Retina (tissue), 1 donor: ENCODE measurements around the gene S100B.
"Not testable (repeated sequence)": the region's sequence is repeated elsewhere in the genome, so short reads cannot be mapped to it uniquely, and the experiment has no call there.

Experiments used
- DNase-seq: peaks from one replicate; pipeline ENCODE4 v3.0.0-alpha.2; 2016

Gene S100B

GRCh38 chr21:46604975-46605766, at the start of gene S100B:
Gene S100B (minus strand): TSS chr21:46605082. CDS start chr21:46602415, 2,667 bp downstream.
- DNase-seq: peak; percentile 60

- no peak for DNase-seq
These were observed 46.2 kb upstream of the S100B start for GRCh38 chr21:46651121-46651520.

- no peak for DNase-seq
These were observed 45.7 kb upstream of the S100B start for GRCh38 chr21:46650476-46651098.

GRCh38 chr21:46649356-46649755, 44.5 kb upstream of the S100B start:
- DNase-seq: no peak

GRCh38 chr21:46648539-46648938, 43.7 kb upstream of the S100B start:
- no peak for DNase-seq

GRCh38 chr21:46646541-46647154, 41.8 kb upstream of the S100B start:
- no peak for DNase-seq

- DNase-seq: no peak
These were observed 41.0 kb upstream of the S100B start for GRCh38 chr21:46645840-46646239.

GRCh38 chr21:46643379-46644177, 38.7 kb upstream of the S100B start:
- no peak for DNase-seq

- DNase-seq: no peak
These were observed 36.8 kb upstream of the S100B start for GRCh38 chr21:46641656-46642055.

GRCh38 chr21:46639489-46640386, 34.9 kb upstream of the S100B start:
- no peak for DNase-seq

GRCh38 chr21:46637952-46638746, 33.3 kb upstream of the S100B start:
- DNase-seq: no peak

GRCh38 chr21:46636550-46637285, 31.8 kb upstream of the S100B start:
- DNase-seq: no peak

- DNase-seq: no peak
These were observed 31.3 kb upstream of the S100B start for GRCh38 chr21:46636181-46636512.

GRCh38 chr21:46635324-46636180, 30.7 kb upstream of the S100B start, which contains the start of gene PRMT2:
Gene PRMT2 (plus strand): TSS chr21:46635674. CDS start chr21:46636952, 1,278 bp downstream.
- DNase-seq: peak; percentile 97

- peak; percentile 79 for DNase-seq
These were observed 30.1 kb upstream of the S100B start for GRCh38 chr21:46634966-46635323.

GRCh38 chr21:46634427-46634826, 29.5 kb upstream of the S100B start:
- DNase-seq: no peak

GRCh38 chr21:46633566-46633965, 28.7 kb upstream of the S100B start:
- DNase-seq: no peak

- DNase-seq: not testable (repeated sequence)
These were observed 26.0 kb upstream of the S100B start for GRCh38 chr21:46630915-46631314.

GRCh38 chr21:46628868-46629267, 24.0 kb upstream of the S100B start:
- DNase-seq: no peak

- no peak for DNase-seq
These were observed 22.8 kb upstream of the S100B start for GRCh38 chr21:46627726-46628125.
